ENCODE results near the gene HCK. TPM values are rescaled to one million over a fixed set of nuclear protein-coding genes. Genes with fewer than 3 reads are reported as not detected.

The HCK gene
- total RNA-seq, 1 donor from 2014 or later = 1.8 TPM

DNA sequence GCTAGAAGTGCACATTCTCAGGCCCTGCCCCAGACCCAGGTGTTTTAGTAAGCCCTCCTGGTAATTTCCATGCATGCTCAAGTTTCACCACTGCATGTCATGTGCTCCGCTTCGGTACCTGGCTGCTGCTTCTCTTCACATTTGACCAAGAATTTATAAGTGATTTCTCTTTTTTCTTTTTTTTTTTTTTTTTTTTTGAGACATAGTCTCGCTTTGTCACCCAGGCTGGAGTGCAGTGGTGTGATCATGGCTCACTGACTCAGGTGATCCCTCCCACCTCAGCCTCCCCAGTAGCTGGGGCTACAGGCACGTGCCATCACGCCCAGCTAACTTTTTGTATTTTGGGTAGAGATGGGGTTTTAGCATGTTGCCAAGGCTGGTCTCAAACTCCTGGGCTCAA, 73.5 kb downstream of the HCK start:
- intact Hi-C loops (cut with micrococcal nuclease) = no loop called here

DNA sequence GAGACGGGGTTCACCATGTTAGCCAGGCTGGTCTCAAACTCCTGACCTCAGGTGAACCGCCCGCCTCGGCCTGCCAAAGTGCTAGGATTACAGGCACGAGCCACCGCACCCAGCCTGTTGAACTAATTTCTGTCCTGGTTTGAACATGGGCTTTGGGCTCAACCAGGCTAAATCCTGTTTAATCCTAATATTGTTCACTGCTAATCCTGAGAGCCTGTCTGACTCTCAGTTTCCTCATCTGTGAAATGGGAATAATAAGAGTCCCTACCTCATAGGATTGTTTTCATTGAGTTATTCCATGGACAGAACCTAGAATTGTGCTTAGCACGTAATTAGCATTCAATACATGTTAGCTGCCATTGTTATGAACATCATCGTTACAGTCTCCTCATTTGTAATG, 74.9 kb downstream of the HCK start:
- intact Hi-C loops (cut with micrococcal nuclease) = no loop called here

DNA sequence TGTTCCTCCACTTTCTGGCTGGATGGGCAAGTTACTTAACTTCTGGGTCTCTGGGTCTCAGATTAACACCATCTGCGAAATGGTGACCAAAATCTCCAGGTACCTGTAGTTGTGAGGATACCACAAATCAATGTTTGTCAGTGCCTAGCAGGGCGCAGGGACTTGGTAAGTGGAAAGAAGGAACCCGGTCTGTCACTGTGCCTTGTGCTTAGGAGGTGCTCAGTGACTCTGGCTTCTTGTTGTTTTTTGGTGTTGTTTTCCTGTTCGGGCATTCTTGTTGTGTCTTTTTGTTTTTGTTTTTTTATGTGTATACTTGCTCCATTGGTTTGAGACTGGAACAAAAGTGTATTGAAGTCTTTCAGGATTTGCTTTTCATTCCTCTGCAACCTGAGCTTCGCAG, 75.3 kb downstream of the HCK start:
- intact Hi-C loops (cut with micrococcal nuclease) = no loop called here

DNA sequence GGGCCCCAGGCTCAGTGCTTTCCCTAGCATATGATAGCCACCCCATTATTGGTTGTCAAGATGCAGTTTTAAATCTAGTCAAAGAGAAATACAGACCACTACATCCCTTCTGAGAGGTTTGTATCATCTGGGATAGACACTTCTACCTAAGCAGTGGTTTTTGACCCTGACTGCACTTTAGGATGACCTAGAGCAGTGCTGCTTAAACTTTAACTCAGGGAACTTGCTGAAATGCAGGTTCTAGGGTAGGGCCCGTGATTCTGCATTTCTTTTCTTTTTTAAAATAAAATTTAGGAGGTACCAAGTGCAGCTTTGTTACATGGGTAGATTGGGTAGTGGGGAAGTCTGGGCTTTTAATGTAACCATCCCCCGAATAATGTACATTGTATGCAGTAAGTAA, 76.1 kb downstream of the HCK start:
- intact Hi-C loops (cut with micrococcal nuclease) = no loop called here

DNA sequence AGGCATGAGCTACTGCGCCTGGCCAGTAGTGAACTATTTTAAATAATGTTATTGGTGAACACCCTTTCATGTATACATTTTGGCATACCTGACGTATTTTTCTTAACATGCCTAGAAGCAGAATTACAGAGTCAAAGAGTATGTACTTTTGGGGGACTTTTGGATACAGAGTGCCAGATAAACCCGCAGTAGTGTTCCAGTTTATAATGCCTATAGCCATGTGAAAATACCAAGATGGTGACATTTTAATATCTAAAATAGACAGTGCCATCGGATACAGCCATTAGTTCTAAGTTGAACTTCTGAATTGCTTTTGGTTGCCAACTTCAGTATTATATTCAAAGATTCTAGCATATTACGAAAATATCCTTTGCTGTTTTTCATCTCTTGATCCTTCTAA, 77.8 kb downstream of the HCK start:
- intact Hi-C loops (cut with micrococcal nuclease) = no loop called here

DNA sequence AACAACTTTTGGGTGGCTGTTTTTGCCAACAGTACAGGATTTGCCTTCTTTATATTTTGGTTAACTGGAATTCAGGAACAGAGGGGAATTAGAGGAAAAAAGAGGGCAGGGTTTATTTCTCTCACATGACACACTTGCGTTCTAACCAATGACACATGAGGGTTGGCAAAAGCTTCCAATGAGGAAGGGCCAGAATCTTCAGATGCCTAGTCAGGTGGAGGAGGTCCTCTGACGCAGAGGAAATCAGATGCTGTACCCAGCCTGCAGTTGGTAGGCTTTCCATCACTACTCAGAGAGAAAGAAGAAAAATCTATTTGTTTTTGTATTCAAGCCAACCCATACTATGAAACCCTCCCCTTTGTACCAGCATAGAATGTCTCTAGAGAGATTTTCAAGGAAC, 78.3 kb downstream of the HCK start:
- intact Hi-C loops (cut with micrococcal nuclease) = no loop called here

DNA sequence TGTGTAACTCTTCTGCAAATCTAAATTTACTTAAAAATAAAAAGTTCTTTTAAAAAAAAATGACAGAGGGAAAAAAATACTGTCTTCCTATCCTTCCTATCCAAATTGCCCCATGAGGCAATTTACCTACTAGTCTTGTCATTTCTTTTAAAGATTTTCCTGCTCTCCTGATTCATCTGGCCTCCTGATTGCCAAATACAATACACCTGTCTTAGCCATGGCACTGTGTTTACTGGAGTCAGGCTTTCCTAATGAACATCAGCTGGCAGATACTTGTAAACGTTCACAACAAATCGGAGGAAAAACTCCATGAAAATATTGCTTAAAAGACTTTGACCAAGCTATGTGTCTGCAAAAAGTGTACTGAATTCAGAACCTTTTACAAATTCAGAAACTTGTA, 78.9 kb downstream of the HCK start:
- intact Hi-C loops (cut with micrococcal nuclease) = no loop called here

DNA sequence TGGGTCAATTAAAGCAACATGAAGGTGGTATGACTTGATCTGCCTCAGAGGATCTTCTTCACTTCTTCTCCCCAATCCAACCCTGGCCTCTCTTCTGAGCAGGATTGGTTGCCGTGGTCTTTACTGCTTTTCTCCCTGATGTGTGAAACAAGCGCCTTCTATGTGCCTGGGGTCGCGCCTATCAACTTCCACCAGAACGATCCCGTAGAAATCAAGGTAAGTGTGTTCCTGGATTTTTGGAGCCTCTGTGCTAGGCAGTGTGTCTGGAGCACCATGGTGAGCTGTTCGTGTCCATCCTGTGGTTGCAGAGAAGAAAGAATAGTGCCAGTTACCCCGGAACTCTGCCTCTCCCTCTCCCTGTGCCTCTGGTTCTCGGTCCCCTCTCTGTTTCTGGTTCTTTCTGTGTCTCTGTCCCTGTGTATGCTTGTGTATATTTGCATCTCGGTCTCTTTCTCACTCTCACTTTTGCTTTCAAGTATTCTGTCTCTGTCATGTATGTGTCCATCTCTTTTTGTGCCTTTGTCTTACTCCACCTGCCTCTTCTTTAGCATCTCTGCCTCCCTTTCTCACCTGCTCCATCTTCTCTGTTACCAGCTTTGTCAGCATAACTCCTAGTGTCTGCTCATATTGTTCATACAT, 81.0 kb downstream of the HCK start:
- intact Hi-C loops (cut with micrococcal nuclease) = no loop called here

DNA sequence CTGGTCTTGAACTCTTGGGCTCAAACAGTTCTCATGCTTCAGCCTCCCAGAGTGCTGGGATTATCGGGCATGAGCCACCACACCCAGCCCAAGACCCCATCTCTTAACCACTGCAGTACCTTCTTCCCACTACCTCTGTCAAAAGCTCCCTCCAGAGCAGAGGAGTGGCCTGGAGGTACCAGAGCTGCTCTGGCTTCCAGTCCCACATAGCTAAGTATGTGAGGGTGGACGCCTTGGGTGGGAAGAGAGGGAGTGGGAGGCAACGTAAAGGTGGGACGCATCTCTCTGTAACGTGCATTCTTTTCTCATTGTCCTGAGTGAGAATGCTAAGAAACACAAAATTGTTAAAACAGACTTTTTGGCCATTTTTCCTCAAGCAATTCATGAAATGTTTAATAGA, 82.0 kb downstream of the HCK start:
- intact Hi-C loops (cut with micrococcal nuclease) = no loop called here

DNA sequence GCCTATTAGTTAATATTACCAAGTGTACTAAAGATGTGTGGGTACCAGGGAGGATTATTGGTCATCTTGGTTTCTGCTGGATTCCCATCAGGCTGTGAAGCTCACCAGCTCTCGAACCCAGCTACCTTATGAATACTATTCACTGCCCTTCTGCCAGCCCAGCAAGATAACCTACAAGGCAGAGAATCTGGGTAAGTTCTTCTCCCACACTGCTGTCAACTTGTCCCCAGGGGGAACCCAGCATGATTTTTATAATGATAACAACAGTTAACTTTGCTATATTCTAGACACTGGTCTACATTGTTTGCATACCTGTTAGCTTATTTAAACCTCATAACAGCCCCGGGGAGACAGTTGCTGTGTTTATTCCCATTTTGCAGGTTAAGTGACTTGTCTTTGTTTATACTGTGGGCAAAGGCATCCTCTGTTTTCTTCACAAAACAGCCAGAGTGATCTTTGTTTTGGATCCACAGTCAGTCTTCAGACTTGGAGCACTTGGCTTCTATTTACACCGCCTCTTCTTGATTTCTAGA, 84.0 kb downstream of the HCK start:
- intact Hi-C loops (cut with micrococcal nuclease) = no loop called here

DNA sequence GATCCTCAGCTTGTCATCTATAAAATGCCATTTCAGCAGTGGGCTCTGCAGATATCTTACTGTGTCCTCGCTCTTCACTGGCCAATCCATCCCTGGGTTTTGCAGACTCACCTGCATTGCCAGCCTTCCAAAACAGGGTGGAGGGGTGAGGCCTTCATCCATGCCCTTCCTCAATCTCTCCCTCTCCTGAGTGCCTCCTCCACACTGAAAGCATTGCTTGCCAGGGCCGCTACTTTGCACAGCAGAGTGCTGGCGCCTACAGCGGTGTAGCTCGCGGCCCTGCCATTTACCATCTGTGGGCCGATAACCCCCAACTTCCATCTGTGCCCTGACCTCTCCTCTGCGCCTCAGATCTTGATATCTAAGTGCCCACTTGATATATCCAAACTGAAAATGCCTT, 86.9 kb downstream of the HCK start:
- intact Hi-C loops (cut with micrococcal nuclease) = no loop called here

DNA sequence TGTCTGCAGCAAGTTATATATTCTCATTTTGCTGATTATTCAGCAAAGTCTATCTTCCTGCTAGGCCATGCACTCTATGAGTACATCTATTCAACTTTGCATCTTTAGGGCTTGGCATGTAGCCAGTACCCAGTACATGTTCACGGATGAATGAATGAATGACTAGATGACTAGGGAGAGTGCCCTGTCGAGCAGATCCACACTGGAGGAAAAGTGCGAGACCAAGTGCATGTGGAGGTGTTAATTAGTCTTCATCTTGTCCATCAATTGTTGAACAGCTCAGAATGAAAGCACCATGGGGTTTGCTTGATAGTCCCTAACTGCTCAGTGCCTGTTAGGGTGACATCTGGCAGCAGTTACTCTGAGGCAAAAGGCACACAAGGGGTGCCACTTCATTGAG, 87.9 kb downstream of the HCK start:
- intact Hi-C loops (cut with micrococcal nuclease) = no loop called here

DNA sequence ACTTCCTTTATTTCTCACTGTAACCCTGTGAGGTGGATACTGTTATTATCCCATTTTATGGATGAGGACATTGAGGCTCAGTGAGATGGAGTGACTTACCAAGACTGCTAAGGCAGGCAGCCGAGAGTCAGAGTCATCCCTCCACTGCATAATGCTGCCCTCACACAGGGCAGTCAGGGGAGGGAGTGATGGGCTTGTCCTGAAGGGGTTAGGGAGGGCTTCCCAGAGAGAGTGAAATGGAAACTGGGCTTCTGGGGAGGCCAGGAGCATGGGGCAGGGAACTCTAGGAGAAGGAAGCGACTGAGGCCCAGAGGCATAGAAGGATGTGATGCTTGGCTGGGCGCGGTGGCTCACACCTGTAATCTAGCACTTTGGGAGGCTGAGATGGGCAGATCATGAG, 88.6 kb downstream of the HCK start:
- intact Hi-C loops (cut with micrococcal nuclease) = no loop called here

DNA sequence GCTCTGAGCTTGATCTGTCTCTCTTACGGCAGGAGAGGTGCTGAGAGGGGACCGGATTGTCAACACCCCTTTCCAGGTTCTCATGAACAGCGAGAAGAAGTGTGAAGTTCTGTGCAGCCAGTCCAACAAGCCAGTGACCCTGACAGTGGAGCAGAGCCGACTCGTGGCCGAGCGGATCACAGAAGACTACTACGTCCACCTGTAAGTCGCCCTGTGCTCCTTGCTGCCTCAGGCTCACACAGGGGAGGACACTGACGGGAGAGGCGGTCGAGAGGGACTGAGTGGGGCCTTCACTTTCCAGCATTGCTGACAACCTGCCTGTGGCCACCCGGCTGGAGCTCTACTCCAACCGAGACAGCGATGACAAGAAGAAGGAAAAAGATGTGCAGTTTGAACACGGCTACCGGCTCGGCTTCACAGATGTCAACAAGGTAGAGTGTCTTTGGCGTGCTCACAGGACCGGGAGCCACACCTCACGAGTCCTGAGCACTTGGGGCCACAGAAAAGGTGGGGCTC, 89.5 kb downstream of the HCK start:
- intact Hi-C loops (cut with micrococcal nuclease) = no loop called here

DNA sequence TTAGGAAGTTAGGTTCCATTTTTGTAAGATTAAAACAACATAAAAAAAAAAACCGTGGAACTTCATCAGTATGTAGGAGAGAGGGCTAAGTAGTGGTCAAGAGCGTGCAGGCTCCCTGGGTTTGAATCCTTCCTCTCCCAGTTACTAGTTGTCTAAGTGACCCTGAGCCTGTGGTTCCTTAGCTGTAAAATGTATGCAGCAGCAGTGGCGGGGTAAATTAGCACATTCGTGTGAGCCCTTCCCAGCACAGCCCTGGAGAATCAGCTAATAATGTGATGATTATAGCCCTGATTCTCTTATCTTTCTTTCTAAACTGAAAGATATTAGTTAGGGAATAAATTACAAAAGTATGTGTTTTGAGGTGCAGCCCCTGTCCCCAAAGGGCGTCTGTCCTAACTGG, 90.0 kb downstream of the HCK start:
- intact Hi-C loops (cut with micrococcal nuclease) = no loop called here

DNA sequence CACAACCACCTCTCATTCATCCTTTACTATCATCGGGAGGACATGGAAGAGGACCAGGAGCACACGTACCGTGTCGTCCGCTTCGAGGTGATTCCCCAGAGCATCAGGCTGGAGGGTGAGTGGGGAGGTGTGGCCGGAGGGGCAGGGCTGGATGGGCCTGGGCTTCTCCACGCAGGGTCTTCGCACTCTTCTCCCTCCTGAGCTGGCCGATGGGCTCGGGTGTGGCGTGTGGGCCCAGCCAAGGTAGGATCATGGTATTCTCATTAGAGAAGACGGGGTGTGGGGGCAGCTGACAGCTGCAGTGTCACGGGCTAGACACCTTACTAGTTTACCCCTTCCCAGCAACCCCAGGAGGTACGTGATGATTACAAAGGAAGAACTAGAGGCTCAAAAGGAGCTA, 90.9 kb downstream of the HCK start:
- intact Hi-C loops (cut with micrococcal nuclease) = no loop called here

DNA sequence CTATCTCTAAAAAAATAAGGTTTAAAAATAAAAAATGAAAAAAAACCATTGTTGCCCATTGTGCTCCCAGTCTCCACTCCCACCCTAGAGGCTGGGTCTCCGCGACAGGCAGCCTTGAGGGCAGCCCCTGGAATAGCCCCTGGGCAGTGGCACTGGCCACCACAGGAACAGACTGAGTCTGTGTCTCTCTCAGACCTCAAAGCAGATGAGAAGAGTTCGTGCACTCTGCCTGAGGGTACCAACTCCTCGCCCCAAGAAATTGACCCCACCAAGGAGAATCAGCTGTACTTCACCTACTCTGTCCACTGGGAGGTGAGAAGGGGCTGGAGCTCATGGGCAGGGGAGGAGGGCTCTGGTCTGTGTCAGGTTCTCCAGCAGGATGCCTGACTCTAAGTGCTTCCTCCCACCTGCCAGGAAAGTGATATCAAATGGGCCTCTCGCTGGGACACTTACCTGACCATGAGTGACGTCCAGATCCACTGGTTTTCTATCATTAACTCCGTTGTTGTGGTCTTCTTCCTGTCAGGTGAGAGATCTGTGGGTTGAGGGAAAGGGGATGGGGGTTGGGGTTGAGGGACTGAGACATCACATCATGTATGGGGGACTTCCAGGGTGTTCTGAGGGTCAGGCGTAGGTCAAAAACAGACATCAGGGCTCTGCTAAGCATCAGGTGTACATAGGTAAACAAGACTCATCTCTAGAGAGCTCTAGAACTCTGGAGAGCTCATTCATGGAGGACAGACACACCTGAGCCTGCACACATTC, 93.0 kb downstream of the HCK start:
- intact Hi-C loops (cut with micrococcal nuclease) = no loop called here

DNA sequence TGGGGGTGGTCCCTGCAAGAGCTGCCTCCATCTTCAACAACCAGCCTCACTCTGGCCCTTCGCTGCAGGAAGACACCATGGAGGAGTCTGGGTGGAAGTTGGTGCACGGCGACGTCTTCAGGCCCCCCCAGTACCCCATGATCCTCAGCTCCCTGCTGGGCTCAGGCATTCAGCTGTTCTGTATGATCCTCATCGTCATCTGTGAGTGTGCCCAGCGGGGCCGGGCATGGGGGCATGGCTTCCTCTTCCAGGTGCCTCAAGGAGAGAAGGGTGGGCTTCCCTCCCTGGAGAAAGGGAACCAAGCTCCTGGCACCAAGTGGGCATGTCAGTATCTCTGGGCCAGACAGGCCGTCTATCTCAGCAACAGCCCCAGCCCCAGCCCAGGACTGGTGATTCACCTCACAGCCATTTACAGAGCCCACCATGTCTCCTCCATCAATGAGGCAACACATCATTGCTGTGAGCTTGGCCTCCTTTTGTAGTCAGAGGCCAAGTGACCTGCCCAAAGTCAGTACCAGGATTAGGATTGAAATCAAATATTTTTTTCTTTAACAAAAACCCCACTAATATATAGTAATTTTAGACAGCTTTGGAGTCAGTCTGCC, 97.6 kb downstream of the HCK start:
- intact Hi-C loops (cut with micrococcal nuclease) = no loop called here

DNA sequence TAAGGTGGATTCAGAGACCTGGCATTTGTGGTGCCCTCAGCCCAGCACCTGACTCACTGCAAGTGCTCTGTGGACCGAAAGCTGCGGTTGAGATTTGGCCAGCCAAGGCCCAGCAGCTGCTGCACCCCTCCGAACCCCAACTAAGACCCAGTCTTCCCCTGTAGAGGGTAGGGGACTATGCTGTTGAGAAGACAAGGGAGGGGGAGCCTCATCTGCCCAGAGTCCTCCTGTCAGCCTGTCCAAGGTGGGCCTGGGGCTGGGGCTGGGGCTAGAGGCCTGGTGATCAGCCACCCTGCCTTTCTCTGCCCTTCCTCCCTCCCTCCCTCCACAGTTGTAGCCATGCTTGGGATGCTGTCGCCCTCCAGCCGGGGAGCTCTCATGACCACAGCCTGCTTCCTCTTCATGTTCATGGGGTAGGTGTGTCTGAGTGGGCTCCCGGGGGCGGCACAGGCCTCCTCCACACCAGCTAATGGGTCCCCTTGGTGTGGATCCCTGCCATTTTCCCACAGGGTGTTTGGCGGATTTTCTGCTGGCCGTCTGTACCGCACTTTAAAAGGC, 98.3 kb downstream of the HCK start:
- intact Hi-C loops (cut with micrococcal nuclease) = no loop called here

Measured in T-helper 1 cell treated with Interleukin-12 subunit alpha and Interleukin-12 subunit beta and Interleukin-4 antibody, amounts not matched to agents 30 ng/mL and 1 ng/mL, for 36 hours (primary cell).